HG02840 (cell line): Measurements from ENCODE around the gene TUBA1C.
"Not testable (repeated sequence)": the region's sequence is repeated elsewhere in the genome, so short reads cannot be mapped to it uniquely, and the experiment has no call there.

Experiments used
- ATAC-seq: cut with Tn5 transposase; IDR thresholded peaks from one replicate; pipeline ENCODE4 v1.9.1; 2021; ENCODE audit warnings: mild to moderate bottlenecking, moderate library complexity, moderate number of reproducible peaks; ENCODE audit not compliant: unreplicated experiment, low FRiP score

Gene TUBA1C

GRCh38 chr12:49304161-49304560, 39.3 kb downstream of the TUBA1C start:
- no peak for ATAC-seq

GRCh38 chr12:49305762-49306510, 41.1 kb downstream of the TUBA1C start:
- ATAC-seq, result no peak

GRCh38 chr12:49309386-49309785, 44.5 kb downstream of the TUBA1C start:
- ATAC-seq, result no peak

GRCh38 chr12:49310451-49311000, 45.6 kb downstream of the TUBA1C start:
- not testable (repeated sequence) for ATAC-seq

- ATAC-seq, result no peak
Measured at GRCh38 chr12:49314811-49315210, 49.9 kb downstream of the TUBA1C start.

- not testable (repeated sequence) for ATAC-seq
Measured at GRCh38 chr12:49317118-49317517, 52.2 kb downstream of the TUBA1C start.

- not testable (repeated sequence) for ATAC-seq
Measured at GRCh38 chr12:49320411-49321103, 55.7 kb downstream of the TUBA1C start.

- no peak for ATAC-seq
Measured at GRCh38 chr12:49322367-49322707, 57.5 kb downstream of the TUBA1C start.

GRCh38 chr12:49322708-49323523, 58.0 kb downstream of the TUBA1C start, which contains the start of gene TROAP:
TSS of gene TROAP (plus strand) at chr12:49323255. CDS start at chr12:49323609, 354 bp downstream.
- ATAC-seq, result peak; percentile 97

- ATAC-seq, result no peak
Measured at GRCh38 chr12:49323524-49324097, 58.7 kb downstream of the TUBA1C start.
